Trophoblast cell (in vitro differentiated cells and primary cell): ENCODE data around the gene NEU4.
"Not testable (repeated sequence)": the region's sequence is repeated elsewhere in the genome, so short reads cannot be mapped to it uniquely, and the experiment has no call there.

Experiments
- DNase-seq, 2 donors: peaks; one replicate each; pipeline ENCODE4 v3.0.0-alpha.2; 2016
- H2AFZ ChIP-seq: 2 replicates; pipeline ENCODE4 v1.6.1; 2013; ENCODE audit warnings: low read length, moderate library complexity, mild to moderate bottlenecking; ENCODE audit not compliant: insufficient read depth, poor library complexity
- H2AK5ac ChIP-seq: 2 replicates; pipeline ENCODE4 v1.6.1; 2013; ENCODE audit warnings: mild to moderate bottlenecking, low read length
- H2BK120ac ChIP-seq: 2 replicates; pipeline ENCODE4 v1.6.1; 2013; ENCODE audit warnings: low read length, mild to moderate bottlenecking, moderate library complexity; ENCODE audit not compliant: insufficient read depth, poor library complexity
- H2BK12ac ChIP-seq: 2 replicates; pipeline ENCODE4 v1.6.1; 2013; ENCODE audit warnings: mild to moderate bottlenecking, low read length, moderate library complexity
- H2BK5ac ChIP-seq: 2 replicates; pipeline ENCODE4 v1.6.1; 2013; ENCODE audit warnings: low read length, low read depth, moderate library complexity, mild to moderate bottlenecking; ENCODE audit not compliant: poor library complexity
- H3K14ac ChIP-seq: 2 replicates; pipeline ENCODE4 v1.6.1; 2013; ENCODE audit warnings: mild to moderate bottlenecking, low read length
- H3K18ac ChIP-seq: 2 replicates; pipeline ENCODE4 v1.6.1; 2013; ENCODE audit warnings: mild to moderate bottlenecking, low read length
- H3K23ac ChIP-seq: 2 replicates; pipeline ENCODE4 v1.6.1; 2013; ENCODE audit warnings: low read length
- H3K27ac ChIP-seq: 2 replicates; pipeline ENCODE4 v1.5.1; 2013; ENCODE audit warnings: low read depth, mild to moderate bottlenecking, inconsistent platforms, low read length, moderate library complexity
- H3K27me3 ChIP-seq: 2 replicates; pipeline ENCODE4 v1.6.1; 2013; ENCODE audit warnings: inconsistent platforms, mild to moderate bottlenecking, low read length, moderate library complexity; ENCODE audit not compliant: insufficient read depth
- H3K36me3 ChIP-seq, 2 experiments: 1 replicate in 1 of 2; 2 replicates in 1 of 2; pipeline ENCODE4 v1.6.1; 2013; ENCODE audit warnings: low read length in 2 of 2, mild to moderate bottlenecking in 2 of 2, moderate library complexity in 1 of 2; ENCODE audit not compliant: insufficient read depth in 2 of 2, control insufficient read depth in 1 of 2
- H3K4ac ChIP-seq: 2 replicates; pipeline ENCODE4 v1.6.1; 2013; ENCODE audit warnings: low read depth, mild to moderate bottlenecking, low read length, moderate library complexity
- H3K4me1 ChIP-seq, 2 experiments: 1 replicate in 1 of 2; 2 replicates in 1 of 2; pipeline ENCODE4 v1.6.1; 2013; ENCODE audit warnings: low read length in 2 of 2, mild to moderate bottlenecking in 2 of 2, moderate library complexity in 1 of 2; ENCODE audit not compliant: insufficient read depth in 2 of 2, control insufficient read depth in 1 of 2
- H3K4me2 ChIP-seq: 2 replicates; pipeline ENCODE4 v1.6.1; 2013; ENCODE audit warnings: inconsistent platforms, mild to moderate bottlenecking, low read length, moderate library complexity
- H3K4me3 ChIP-seq: 2 replicates; pipeline ENCODE4 v1.5.1; 2013; ENCODE audit warnings: mild to moderate bottlenecking, low read depth, low read length, inconsistent platforms
- H3K79me1 ChIP-seq: one replicate; pipeline ENCODE4 v1.6.1; 2013; ENCODE audit warnings: low read length
- H3K79me2 ChIP-seq: 2 replicates; pipeline ENCODE4 v1.6.1; 2013; ENCODE audit warnings: low read length, mild to moderate bottlenecking; ENCODE audit not compliant: control insufficient read depth, insufficient read depth, poor library complexity
- H3K9ac ChIP-seq: 2 replicates; pipeline ENCODE4 v1.6.1; 2013; ENCODE audit warnings: mild to moderate bottlenecking, low read length
- H3K9me3 ChIP-seq: 2 replicates; pipeline ENCODE4 v1.6.1; 2013; ENCODE audit warnings: low read depth, mild to moderate bottlenecking, control low read depth, inconsistent platforms, low read length; ENCODE audit not compliant: insufficient read depth
- H4K12ac ChIP-seq: 2 replicates; pipeline ENCODE4 v1.6.1; 2013; ENCODE audit warnings: low read depth, mild to moderate bottlenecking, low read length, moderate library complexity
- H4K8ac ChIP-seq: 2 replicates; pipeline ENCODE4 v1.6.1; 2013; ENCODE audit warnings: low read depth, mild to moderate bottlenecking, low read length, moderate library complexity
- H4K91ac ChIP-seq: one replicate; pipeline ENCODE4 v1.6.1; 2013; ENCODE audit warnings: low read depth, mild to moderate bottlenecking, low read length, moderate library complexity
- WGBS: extraction: QIAGEN DNeasy Blood & Tissue Kit; methylation state at CpG from one replicate; pipeline ENCODE4 v1.1.7; 2013; ENCODE audit warnings: missing lambda C conversion rate; ENCODE audit not compliant: insufficient read length, insufficient coverage; ENCODE audit errors: extremely low coverage; 5-methylcytosine and 5-hydroxymethylcytosine counted together

NEU4 gene

GRCh38 chr2:241833101-241833663 is 24.2 kb downstream of the NEU4 start:
- Histone ChIP-seq H3K9ac (no peak overlapping the region), H3K4me2 (no peak overlapping the region), H3K18ac (no peak overlapping the region), H3K36me3 (no peaks in the 10 kb centered on the region), H2AFZ (no peak overlapping the region), H2BK5ac (no peak overlapping the region), H4K91ac (no peak overlapping the region), H3K4me1 (no peaks in the 10 kb centered on the region), H3K27me3 (no peaks in the 10 kb centered on the region), H4K8ac (no peak overlapping the region), H3K23ac (no peak overlapping the region), H3K27ac (no peak overlapping the region), H3K4me3 (no peak overlapping the region), H3K14ac (no peak overlapping the region), H3K79me1 (no peaks in the 10 kb centered on the region), H2BK12ac (no peak overlapping the region), H3K4ac (no peak overlapping the region), H4K12ac (no peak overlapping the region), H3K79me2 (no peaks in the 10 kb centered on the region), H2BK120ac (no peak overlapping the region), H3K9me3 (no peaks in the 10 kb centered on the region), H2AK5ac (no peak overlapping the region)
- DNase-seq, result no peak
- WGBS, result no CpG with 5 or more reads among the region's 13 CpGs

GRCh38 chr2:241833756-241834526 is 24.9 kb downstream of the NEU4 start:
- not testable (repeated sequence) for H2AK5ac ChIP-seq, H2BK120ac ChIP-seq, H4K12ac ChIP-seq, H3K9me3 ChIP-seq, H3K79me1 ChIP-seq, H3K27ac ChIP-seq, H2BK12ac ChIP-seq, H3K4me3 ChIP-seq, H2BK5ac ChIP-seq, H3K36me3 ChIP-seq, H3K79me2 ChIP-seq, H3K23ac ChIP-seq, H4K91ac ChIP-seq, H3K4me2 ChIP-seq, H4K8ac ChIP-seq, H3K27me3 ChIP-seq, H2AFZ ChIP-seq, H3K4me1 ChIP-seq, H3K18ac ChIP-seq, H3K4ac ChIP-seq, H3K9ac ChIP-seq, H3K14ac ChIP-seq, DNase-seq
- WGBS, result no CpG with 5 or more reads among the region's 28 CpGs

GRCh38 chr2:241834527-241835210 is 25.7 kb downstream of the NEU4 start:
- H3K14ac ChIP-seq, result no peak overlapping the region
- no CpG with 5 or more reads among the region's 10 CpGs for WGBS
- H2BK5ac ChIP-seq, result no peak overlapping the region

GRCh38 chr2:241835611-241836010 is 26.6 kb downstream of the NEU4 start:
- no peak overlapping the region for H3K4ac ChIP-seq
- H3K23ac ChIP-seq, result no peak overlapping the region
- H3K14ac ChIP-seq, result no peak overlapping the region
- H3K9ac ChIP-seq, result no peak overlapping the region
- no peak overlapping the region for H3K27ac ChIP-seq
- no peak overlapping the region for H2BK12ac ChIP-seq
- no peaks in the 10 kb centered on the region for H3K79me1 ChIP-seq
- no peak overlapping the region for H4K8ac ChIP-seq
- H3K27me3 ChIP-seq, result no peaks in the 10 kb centered on the region
- no peak overlapping the region for H2BK120ac ChIP-seq
- no peak overlapping the region for H2BK5ac ChIP-seq
- 100% methylated on average over 1 of the region's 4 CpGs for WGBS
- H3K4me1 ChIP-seq, result no peaks in the 10 kb centered on the region
- H3K36me3 ChIP-seq, result no peaks in the 10 kb centered on the region
- no peak overlapping the region for H4K91ac ChIP-seq
- H3K18ac ChIP-seq, result no peak overlapping the region
- H3K4me2 ChIP-seq, result no peak overlapping the region
- no peaks in the 10 kb centered on the region for H3K79me2 ChIP-seq
- H3K4me3 ChIP-seq, result no peak overlapping the region
- H2AK5ac ChIP-seq, result no peak overlapping the region
- no peaks in the 10 kb centered on the region for H3K9me3 ChIP-seq
- no peak overlapping the region for H2AFZ ChIP-seq
- no peak for DNase-seq
- H4K12ac ChIP-seq, result no peak overlapping the region

More at GRCh38 chr2:241834527-241835210, 25.7 kb downstream of the NEU4 start:
- Histone ChIP-seq H3K4me2 (no peak overlapping the region), H3K27ac (no peak overlapping the region), H2AK5ac (no peak overlapping the region), H4K12ac (no peak overlapping the region), H4K8ac (no peak overlapping the region), H3K4ac (no peak overlapping the region), H3K4me3 (no peak overlapping the region), H3K9ac (no peak overlapping the region), H3K4me1 (no peaks in the 10 kb centered on the region), H2BK120ac (no peak overlapping the region), H3K36me3 (no peaks in the 10 kb centered on the region), H3K18ac (no peak overlapping the region), H3K23ac (no peak overlapping the region), H4K91ac (no peak overlapping the region), H2AFZ (no peak overlapping the region), H3K79me1 (no peaks in the 10 kb centered on the region), H3K27me3 (no peaks in the 10 kb centered on the region), H2BK12ac (no peak overlapping the region), H3K9me3 (no peaks in the 10 kb centered on the region), H3K79me2 (no peaks in the 10 kb centered on the region)
- no peak for DNase-seq
